Neural cell (in vitro differentiated cells): ENCODE data around the gene ERICH4. TPM values are rescaled to one million over a fixed set of nuclear protein-coding genes. Genes with fewer than 3 reads are reported as not detected.

ENCODE experiments used
- H2AFZ ChIP-seq: fragments of 200-600, 300-800 bp; sonication (generic), shearing (Covaris generic); 2 replicates; pipeline ENCODE4 v1.6.0; 2014; ENCODE audit warnings: low read depth, mild to moderate bottlenecking, antibody characterized with exemption, low read length, moderate library complexity
- H3F3A ChIP-seq: fragments of 200-600 bp; shearing (Covaris generic); 2 replicates; pipeline ENCODE4 v1.6.1; 2016; ENCODE audit warnings: mild to moderate bottlenecking, moderate library complexity, mixed read lengths, antibody characterized with exemption, low read length; ENCODE audit not compliant: insufficient read depth, poor library complexity, severe bottlenecking
- H3K27ac ChIP-seq: fragments of 200-600, 300-800 bp; sonication (generic), shearing (Covaris generic); 2 replicates; pipeline ENCODE4 v1.5.1; 2014; ENCODE audit warnings: mild to moderate bottlenecking, low read length, moderate library complexity
- H3K27me3 ChIP-seq: fragments of 300-800, 200-600 bp; sonication (generic), shearing (Covaris generic); 2 replicates; pipeline ENCODE4 v1.6.0; 2014; ENCODE audit warnings: mild to moderate bottlenecking, low read depth, low read length, moderate library complexity; ENCODE audit not compliant: insufficient read depth
- H3K36me3 ChIP-seq: fragments of 300-800, 200-600 bp; sonication (generic), shearing (Covaris generic); 2 replicates; pipeline ENCODE4 v1.5.1; 2014; ENCODE audit warnings: mild to moderate bottlenecking, antibody characterized with exemption, low read length, moderate library complexity; ENCODE audit not compliant: insufficient read depth
- H3K4me2 ChIP-seq: fragments of 300-800, 200-600 bp; sonication (generic), shearing (Covaris generic); 2 replicates; pipeline ENCODE4 v1.6.0; 2014; ENCODE audit warnings: mild to moderate bottlenecking, low read length
- H3K4me3 ChIP-seq: fragments of 300-800, 200-600 bp; sonication (generic), shearing (Covaris generic); 2 replicates; pipeline ENCODE4 v1.5.1; 2014; ENCODE audit warnings: mild to moderate bottlenecking, low read length, moderate library complexity
- H3K79me2 ChIP-seq: fragments of 200-600 bp; shearing (Covaris generic); replicated peaks from 2 replicates; pipeline ENCODE4 v1.6.0; 2014; ENCODE audit warnings: mild to moderate bottlenecking, low read length, moderate library complexity; ENCODE audit not compliant: insufficient read depth
- H3K9ac ChIP-seq: fragments of 300-800, 200-600 bp; sonication (generic), shearing (Covaris generic); 2 replicates; pipeline ENCODE4 v1.6.1; 2016; ENCODE audit warnings: mild to moderate bottlenecking, low read length, mixed read lengths
- H3K9me2 ChIP-seq: fragments of 200-600 bp; shearing (Covaris generic); 2 replicates; pipeline ENCODE4 v1.6.1; 2016; ENCODE audit warnings: mild to moderate bottlenecking, low read length, mixed read lengths; ENCODE audit not compliant: insufficient read depth
- H3K9me3 ChIP-seq: fragments of 200-600, 300-800 bp; sonication (generic), shearing (Covaris generic); 2 replicates; pipeline ENCODE4 v1.6.1; 2016; ENCODE audit warnings: mild to moderate bottlenecking, mixed run types, low read length, moderate library complexity, mixed read lengths
- H4K20me1 ChIP-seq: fragments of 200-600 bp; shearing (Covaris generic); 2 replicates; pipeline ENCODE4 v1.6.1; 2016; ENCODE audit warnings: mild to moderate bottlenecking, mixed run types; ENCODE audit not compliant: insufficient read depth
- EP300 ChIP-seq: fragments of 450-650 bp; conservative IDR thresholded peaks from 2 replicates; pipeline ENCODE4 v1.6.1; 2014; ENCODE audit warnings: antibody characterized with exemption, mild to moderate bottlenecking, moderate library complexity; ENCODE audit not compliant: poor library complexity, severe bottlenecking
- EZH2 ChIP-seq: fragments of 200-600, 300-800 bp; shearing (Covaris generic), sonication (generic); IDR thresholded peaks from 2 replicates; pipeline ENCODE4 v1.6.1; 2014; ENCODE audit warnings: antibody characterized with exemption, low read length, borderline replicate concordance, mild to moderate bottlenecking; ENCODE audit not compliant: insufficient read depth, poor library complexity, severe bottlenecking
- MXI1 ChIP-seq: fragments of 450-650 bp; conservative IDR thresholded peaks from 2 replicates; pipeline ENCODE4 v1.6.1; 2014; ENCODE audit warnings: antibody characterized with exemption, mild to moderate bottlenecking; ENCODE audit not compliant: poor library complexity, severe bottlenecking
- POLR2AphosphoS5 ChIP-seq: IDR thresholded peaks from 2 replicates; pipeline ENCODE4 v1.6.1; 2012
- RAD21 ChIP-seq: fragments of 450-650 bp; conservative IDR thresholded peaks from 2 replicates; pipeline ENCODE4 v1.6.1; 2014; ENCODE audit warnings: antibody characterized with exemption, mild to moderate bottlenecking, moderate library complexity
- SMC3 ChIP-seq: fragments of 450-650 bp; conservative IDR thresholded peaks from 2 replicates; pipeline ENCODE4 v1.6.1; 2014; ENCODE audit warnings: antibody characterized with exemption, mild to moderate bottlenecking, moderate library complexity; ENCODE audit not compliant: poor library complexity
- TAF1 ChIP-seq: IDR thresholded peaks from 2 replicates; pipeline ENCODE4 v1.6.1; 2012; ENCODE audit warnings: low read depth
- polyA plus RNA-seq: library from polyadenylated mRNA; depleted of rRNA; stranded (reverse); fragments of >200 nt; gene quantifications from 2 replicates; pipeline ENCODE4 v1.2.3, GENCODE V29; 2014
- TF ChIP-seq, protein P1 (sequence below): IDR thresholded peaks from 2 replicates; pipeline ENCODE4 v1.6.1; 2012; ENCODE audit warnings: borderline replicate concordance
- TF ChIP-seq, protein P2 (sequence below): fragments of 450-650 bp; IDR thresholded peaks from 2 replicates; pipeline ENCODE4 v1.5.1; 2014; ENCODE audit warnings: antibody characterized with exemption, mild to moderate bottlenecking, moderate library complexity; ENCODE audit not compliant: poor library complexity, severe bottlenecking

ERICH4 gene
- polyA plus RNA-seq, 1 donor from 2014 or later: not detected

DNA sequence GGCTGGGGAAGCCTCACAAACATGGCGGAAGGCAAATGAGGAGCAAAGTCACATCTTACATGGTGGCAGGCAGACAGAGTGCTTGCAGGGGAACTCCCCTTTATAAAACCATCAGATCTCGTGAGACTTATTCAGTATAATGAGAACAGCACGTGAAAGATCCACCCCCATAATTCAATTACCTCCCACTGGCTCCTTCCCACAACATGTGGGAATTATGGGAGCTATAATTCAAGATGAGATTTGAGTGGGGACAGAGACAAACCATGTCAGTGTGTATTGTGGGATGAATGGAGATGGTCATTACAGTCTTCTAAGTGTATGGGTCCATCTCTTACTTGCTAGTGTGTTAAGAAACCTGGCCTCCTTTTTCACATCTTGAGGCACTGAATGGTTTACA is 40.9 kb upstream of the ERICH4 start:
- no peak overlapping the region for H2AFZ ChIP-seq
- H3K27me3 ChIP-seq: no peaks in the 10 kb centered on the region
- TF ChIP-seq, protein P1, sequence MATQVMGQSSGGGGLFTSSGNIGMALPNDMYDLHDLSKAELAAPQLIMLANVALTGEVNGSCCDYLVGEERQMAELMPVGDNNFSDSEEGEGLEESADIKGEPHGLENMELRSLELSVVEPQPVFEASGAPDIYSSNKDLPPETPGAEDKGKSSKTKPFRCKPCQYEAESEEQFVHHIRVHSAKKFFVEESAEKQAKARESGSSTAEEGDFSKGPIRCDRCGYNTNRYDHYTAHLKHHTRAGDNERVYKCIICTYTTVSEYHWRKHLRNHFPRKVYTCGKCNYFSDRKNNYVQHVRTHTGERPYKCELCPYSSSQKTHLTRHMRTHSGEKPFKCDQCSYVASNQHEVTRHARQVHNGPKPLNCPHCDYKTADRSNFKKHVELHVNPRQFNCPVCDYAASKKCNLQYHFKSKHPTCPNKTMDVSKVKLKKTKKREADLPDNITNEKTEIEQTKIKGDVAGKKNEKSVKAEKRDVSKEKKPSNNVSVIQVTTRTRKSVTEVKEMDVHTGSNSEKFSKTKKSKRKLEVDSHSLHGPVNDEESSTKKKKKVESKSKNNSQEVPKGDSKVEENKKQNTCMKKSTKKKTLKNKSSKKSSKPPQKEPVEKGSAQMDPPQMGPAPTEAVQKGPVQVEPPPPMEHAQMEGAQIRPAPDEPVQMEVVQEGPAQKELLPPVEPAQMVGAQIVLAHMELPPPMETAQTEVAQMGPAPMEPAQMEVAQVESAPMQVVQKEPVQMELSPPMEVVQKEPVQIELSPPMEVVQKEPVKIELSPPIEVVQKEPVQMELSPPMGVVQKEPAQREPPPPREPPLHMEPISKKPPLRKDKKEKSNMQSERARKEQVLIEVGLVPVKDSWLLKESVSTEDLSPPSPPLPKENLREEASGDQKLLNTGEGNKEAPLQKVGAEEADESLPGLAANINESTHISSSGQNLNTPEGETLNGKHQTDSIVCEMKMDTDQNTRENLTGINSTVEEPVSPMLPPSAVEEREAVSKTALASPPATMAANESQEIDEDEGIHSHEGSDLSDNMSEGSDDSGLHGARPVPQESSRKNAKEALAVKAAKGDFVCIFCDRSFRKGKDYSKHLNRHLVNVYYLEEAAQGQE: no peak
- TF ChIP-seq TAF1: no peak
- TF ChIP-seq SMC3: no peak
- TF ChIP-seq EZH2: no peak
- no peak for TF ChIP-seq MXI1
- no peak for TF ChIP-seq EP300
- TF ChIP-seq POLR2AphosphoS5: no peak
- no peak for TF ChIP-seq RAD21
- TF ChIP-seq, protein P2, sequence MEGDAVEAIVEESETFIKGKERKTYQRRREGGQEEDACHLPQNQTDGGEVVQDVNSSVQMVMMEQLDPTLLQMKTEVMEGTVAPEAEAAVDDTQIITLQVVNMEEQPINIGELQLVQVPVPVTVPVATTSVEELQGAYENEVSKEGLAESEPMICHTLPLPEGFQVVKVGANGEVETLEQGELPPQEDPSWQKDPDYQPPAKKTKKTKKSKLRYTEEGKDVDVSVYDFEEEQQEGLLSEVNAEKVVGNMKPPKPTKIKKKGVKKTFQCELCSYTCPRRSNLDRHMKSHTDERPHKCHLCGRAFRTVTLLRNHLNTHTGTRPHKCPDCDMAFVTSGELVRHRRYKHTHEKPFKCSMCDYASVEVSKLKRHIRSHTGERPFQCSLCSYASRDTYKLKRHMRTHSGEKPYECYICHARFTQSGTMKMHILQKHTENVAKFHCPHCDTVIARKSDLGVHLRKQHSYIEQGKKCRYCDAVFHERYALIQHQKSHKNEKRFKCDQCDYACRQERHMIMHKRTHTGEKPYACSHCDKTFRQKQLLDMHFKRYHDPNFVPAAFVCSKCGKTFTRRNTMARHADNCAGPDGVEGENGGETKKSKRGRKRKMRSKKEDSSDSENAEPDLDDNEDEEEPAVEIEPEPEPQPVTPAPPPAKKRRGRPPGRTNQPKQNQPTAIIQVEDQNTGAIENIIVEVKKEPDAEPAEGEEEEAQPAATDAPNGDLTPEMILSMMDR: no peak
- no peaks in the 10 kb centered on the region for H3K9me3 ChIP-seq
- no peak overlapping the region for H3K27ac ChIP-seq
- H3K4me3 ChIP-seq: no peak overlapping the region
- no peaks in the 10 kb centered on the region for H3F3A ChIP-seq
- H3K9me2 ChIP-seq: no peaks in the 10 kb centered on the region
- peaks cover 15% of the 10 kb centered on the region for H3K79me2 ChIP-seq
- H3K9ac ChIP-seq: no peak overlapping the region
- no peaks in the 10 kb centered on the region for H3K36me3 ChIP-seq
- H3K4me2 ChIP-seq: no peak overlapping the region
- H4K20me1 ChIP-seq: no peaks in the 10 kb centered on the region

DNA sequence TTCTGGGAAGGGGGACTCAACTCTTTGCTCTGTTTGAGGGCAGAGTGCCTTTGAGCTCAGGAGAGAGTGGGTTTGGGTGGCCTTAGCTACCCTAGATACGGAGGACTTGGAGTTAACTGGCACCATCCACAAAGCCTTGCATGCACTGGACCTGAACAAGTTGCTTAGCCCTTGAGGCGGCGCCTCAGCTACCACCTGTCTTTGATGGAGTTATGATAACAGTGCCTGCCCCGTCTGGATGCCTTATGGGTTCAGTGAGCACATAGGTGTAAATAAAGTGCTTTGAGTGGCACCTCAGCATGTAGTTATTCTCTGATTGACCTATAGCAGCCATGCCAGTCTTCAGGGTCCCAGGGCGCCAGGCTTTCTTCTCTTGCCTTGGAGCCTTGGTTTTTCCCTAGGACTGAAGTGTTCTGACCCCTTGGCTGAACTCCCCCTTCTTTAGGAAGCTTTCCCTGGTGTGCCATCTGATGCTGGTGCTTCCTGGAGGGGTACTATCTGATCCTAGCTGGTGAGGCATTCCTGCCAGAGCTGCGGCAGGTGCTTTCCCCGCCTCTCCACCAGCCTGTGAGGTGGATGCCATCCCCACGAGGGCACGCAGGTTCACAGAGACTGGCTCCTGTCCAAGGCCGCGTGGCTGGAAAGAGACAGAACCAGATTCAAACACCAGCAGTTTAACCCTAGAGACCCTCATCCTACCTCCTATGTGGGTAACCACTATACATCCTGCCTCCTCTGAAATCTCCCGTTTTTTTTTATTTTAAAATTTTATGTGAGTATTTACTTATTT is 39.6 kb upstream of the ERICH4 start:
- H3K9me3 ChIP-seq: no peaks in the 10 kb centered on the region
- H3K9me2 ChIP-seq: no peaks in the 10 kb centered on the region
- no peaks in the 10 kb centered on the region for H4K20me1 ChIP-seq
- H3K9ac ChIP-seq: no peak overlapping the region
- no peak overlapping the region for H3K4me2 ChIP-seq
- peaks cover 7% of the 10 kb centered on the region for H3K79me2 ChIP-seq
- H3K27me3 ChIP-seq: no peaks in the 10 kb centered on the region
- no peak for TF ChIP-seq MXI1
- no peak for TF ChIP-seq SMC3
- TF ChIP-seq RAD21: no peak
- no peak for TF ChIP-seq EP300
- TF ChIP-seq TAF1: no peak
- TF ChIP-seq POLR2AphosphoS5: no peak
- TF ChIP-seq, protein P2: no peak
- no peak for TF ChIP-seq EZH2
- TF ChIP-seq, protein P1: no peak
- H2AFZ ChIP-seq: no peak overlapping the region
- H3K4me3 ChIP-seq: no peak overlapping the region
- H3K27ac ChIP-seq: no peak overlapping the region
- H3K36me3 ChIP-seq: no peaks in the 10 kb centered on the region
- H3F3A ChIP-seq: no peaks in the 10 kb centered on the region
